Cardiac septum (tissue), 1 donor: Measurements from ENCODE around the gene MAPK6. TPM values are rescaled to one million over a fixed set of nuclear protein-coding genes. Genes with fewer than 3 reads are reported as not detected.
"Not testable (repeated sequence)": the region's sequence is repeated elsewhere in the genome, so short reads cannot be mapped to it uniquely, and the experiment has no call there.

Source experiments
- DNase-seq: peaks from one replicate; pipeline ENCODE4 v3.0.0-alpha.2; 2020; ENCODE audit warnings: low spot score
- intact Hi-C: fragments of 100-400 bp; cut with DNase I; formaldehyde crosslinking; loops from one replicate; pipeline ENCODE4 v1.14.0; 2022
- total RNA-seq: library from RNA; stranded (reverse); fragmentation: NEBNext Ultra II Directional; extraction: Animal tissue kit (Norgen Biotek cat#: 25700); gene quantifications from one replicate; pipeline ENCODE4 v1.2.1, GENCODE V29; 2021
- donor health status: DM: no; HTN: no; CAD: no.

Gene MAPK6
- total RNA-seq, 1 donor from 2014 or later, result 20.1 TPM

DNA sequence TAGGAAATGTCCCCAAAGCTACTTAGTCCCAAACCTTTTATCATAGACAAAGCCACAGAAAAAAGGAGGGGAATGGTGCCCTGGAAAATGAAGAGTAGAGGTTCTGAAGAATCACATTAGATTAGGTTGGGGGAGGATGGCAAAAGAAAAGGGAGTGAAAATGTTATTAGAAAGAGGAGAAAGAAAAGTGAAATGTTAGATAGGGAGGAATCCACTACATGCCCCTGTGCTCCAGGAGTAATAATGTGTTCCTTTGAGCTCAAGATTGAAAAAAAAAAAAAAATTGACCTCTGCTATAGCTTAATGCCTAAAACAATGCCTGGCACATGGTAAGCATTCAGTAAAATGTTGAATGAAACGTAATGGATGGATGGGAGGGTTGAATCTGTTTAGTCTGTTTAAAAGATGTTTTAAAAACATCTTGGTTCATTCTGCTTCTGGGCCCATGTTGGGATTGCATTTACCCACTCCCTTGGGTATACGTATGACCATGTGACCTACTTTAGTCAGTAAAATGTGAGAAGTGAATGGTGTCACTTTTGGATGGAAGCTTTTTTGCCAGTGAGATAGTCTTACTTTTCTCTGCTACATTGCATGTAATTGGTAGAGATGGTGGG is 19.0 kb downstream of the MAPK6 start:
- DNase-seq, result no peak
- intact Hi-C loops, result no loop called here

DNA sequence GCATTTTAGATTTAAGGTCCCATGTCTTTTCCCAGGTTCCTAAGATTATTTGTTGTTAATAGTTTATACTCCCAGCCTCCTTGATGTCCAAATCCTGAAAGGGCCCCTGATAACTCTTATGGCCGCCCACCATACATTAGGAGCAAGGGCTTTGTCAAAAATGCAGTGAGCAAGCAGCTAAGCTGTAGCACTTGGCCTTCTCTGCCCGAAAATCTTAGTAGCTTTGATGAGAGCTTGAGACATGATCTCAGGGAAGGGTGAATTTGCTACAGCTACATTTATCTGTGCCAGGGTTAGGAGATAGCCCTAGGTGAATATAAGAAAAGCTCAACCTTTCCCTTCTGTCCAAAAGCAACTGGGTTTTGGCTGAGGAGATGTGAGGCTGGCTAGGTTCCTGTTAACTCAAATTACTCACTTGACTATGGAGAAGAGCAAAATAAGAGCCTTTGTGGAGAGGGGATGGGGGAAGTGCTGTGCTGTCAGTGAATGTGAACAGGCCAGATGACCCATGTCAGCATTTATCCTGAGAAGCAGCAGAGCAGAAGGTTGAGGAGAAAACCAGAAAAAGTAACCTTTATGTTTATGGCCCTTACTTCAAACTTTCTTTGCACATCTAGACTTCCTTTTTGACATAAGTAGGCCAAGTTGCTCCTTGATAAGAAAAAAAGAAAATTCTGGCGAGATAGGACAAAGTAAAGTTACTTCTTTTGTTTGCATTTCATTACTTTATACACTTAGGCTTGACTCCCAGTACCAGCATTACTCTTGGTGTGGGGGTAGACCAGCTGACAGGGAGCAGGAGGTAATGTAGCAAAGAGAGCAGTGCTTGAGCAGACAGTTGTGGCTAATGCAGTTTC is 21.1 kb downstream of the MAPK6 start:
- DNase-seq, result no peak
- intact Hi-C loops, result no loop called here

DNA sequence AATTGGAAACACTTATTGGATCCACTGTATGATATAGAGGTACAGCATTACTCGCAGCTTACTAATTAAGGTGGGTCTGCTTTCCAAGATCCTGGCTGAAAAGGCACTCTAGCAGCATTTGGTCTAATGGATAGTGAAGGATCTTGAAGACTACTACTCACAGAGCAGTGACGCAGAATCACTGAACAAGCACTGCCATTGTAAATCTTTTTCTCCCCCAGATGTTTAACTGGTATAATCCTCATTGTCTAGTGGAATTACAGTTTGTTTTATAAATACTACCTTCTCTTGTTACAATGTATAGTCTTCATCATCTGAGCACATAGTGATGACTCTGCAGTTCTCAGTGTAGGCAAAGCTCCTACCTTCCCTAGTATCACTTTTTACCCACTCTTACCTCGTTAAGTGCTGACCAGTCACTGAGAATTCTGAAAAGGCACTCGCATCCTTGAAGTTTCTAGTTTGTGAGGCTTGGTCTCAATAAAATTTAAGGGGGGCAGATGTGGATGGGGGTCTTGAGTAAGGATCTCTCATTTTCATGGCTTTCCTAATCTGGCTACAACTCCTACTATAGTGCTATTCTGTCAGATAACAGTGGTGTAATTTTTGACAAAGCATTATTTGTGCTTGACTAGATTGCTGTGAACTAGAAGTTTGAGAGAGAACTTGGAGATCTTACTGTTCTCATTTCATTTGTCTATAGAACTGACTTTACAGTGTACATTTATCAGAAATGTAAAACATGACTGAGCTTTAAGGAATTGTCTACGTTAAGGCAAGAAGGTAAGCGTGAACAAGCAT is 23.2 kb downstream of the MAPK6 start:
- intact Hi-C loops, result no loop called here
- DNase-seq, result no peak

DNA sequence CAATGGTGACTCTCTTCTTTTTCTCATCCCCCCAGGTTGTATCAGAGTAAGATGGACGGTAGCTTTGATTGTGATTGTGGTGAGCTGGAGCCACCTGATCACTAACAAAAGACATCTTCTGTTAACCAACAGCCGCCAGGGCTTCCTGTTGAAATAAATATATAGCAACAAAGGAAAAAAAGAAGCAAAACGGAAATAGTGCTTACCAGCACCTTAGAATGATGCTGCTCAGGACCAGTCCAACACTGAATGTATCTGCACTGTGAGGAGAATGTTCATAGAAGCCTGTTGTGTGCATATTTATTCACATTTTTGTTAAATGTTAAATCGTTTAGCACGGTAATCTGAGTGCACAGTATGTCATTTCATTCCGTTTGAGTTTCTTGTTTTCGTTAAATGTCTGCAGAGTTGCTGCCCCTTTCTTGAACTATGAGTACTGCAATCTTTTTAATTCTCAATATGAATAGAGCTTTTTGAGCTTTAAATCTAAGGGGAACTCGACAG is 26.8 kb downstream of the MAPK6 start:
- intact Hi-C loops, DNase-seq: not testable (repeated sequence)

DNA sequence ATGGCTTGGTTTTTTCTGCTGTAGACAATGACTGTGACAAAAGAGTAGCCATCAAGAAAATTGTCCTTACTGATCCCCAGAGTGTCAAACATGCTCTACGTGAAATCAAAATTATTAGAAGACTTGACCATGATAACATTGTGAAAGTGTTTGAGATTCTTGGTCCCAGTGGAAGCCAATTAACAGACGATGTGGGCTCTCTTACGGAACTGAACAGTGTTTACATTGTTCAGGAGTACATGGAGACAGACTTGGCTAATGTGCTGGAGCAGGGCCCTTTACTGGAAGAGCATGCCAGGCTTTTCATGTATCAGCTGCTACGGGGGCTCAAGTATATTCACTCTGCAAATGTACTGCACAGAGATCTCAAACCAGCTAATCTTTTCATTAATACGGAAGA is 27.5 kb downstream of the MAPK6 start:
- intact Hi-C loops, DNase-seq: not testable (repeated sequence)

DNA sequence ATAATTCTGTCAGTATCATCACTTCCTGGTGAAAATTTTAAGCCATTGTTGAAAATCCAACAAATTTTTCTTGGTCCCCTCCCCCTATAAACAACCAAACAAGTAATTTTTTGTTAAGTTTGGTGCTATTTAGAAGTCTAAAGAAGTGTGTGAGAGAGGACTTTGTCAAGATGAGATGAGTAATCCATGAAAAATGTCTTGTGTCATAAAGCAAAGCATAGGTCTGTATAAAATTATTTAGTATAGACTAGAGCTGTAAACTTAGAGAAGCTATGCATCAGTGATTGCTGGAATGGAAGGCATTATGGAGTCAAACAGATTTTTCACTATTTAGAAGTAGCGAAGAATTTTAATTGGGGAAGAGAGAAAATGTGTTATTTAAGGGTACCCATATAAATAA is 31.4 kb downstream of the MAPK6 start:
- intact Hi-C loops, result no loop called here
- DNase-seq, result no peak

DNA sequence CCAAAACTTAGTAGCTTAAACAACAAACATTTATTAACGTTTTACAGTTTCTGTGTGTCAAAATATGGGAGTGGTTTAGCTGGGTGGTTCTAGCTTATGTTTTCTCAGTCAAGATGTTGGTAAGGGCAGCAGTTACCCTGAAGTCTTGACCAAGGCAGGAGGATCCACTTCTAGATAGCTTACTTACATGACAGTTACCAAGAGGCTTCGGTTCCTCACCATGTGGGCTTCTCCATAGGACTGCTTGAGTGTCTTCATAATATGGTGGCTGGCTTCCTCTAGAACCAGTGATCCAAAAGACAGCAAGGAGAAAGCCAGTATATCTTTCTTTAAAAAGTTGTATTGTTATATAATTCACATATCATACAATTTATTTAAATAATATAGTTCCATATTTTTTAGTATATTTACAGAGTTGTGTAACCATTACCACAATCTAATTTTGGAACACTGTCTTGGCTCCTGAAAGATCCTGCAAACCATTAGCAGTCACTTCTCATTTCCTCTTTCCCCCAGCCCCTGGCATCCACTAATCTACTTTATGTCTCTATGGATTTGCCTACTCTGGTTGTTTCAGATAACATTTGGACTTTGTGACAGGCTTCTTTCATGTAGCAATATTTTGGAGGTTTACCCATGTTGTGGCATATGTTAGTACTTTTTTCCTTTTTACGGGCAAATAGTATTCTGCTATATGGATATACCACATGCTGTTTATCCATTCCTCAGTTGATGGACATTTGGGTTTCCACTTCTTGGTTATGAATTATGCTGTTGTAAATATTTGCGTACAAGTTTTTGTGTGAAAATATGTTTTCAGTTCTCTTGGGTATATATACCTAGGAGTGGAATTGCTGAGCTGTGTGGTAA is 33.3 kb downstream of the MAPK6 start:
- DNase-seq, result no peak

DNA sequence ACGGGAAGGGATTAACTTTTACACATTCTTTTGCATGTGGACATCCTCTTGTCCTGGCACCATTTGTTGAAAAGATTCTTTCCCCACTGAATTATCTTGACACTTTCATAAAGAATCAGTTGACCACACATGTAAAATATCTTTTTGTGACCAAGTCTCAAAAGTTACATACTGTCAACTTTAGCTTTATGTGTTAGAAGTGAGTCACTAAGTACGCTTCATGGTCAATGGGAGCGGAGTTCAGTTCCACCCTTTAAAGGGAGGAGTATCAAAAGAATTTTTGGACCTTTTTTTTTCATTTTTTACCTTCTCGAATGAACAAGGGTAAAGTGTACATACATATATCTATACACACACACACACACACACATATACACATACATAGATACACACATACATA is 35.4 kb downstream of the MAPK6 start:
- intact Hi-C loops, result no loop called here
- no peak for DNase-seq

More for the DNA sequence above, 33.3 kb downstream of the MAPK6 start:
- intact Hi-C loops, result no loop called here

DNA sequence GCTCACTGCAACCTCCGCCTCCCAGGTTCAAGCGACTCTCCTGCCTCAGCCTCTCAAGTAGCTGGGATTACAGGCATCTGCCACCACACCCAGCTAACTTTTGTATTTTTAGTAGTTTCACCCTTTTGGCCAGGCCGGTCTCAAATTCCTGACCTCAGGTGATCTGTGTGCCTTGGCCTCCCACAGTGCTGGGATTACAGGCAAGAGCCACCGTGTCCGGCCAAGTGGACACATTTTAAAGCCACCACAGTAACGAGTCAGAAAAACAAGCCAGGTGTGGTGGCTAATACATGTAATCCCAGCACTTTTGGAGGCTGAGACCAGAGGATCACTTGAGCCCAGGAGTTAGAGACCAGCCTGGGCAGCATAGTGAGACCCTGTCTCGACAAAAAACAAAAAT is 35.8 kb downstream of the MAPK6 start:
- intact Hi-C loops, DNase-seq: not testable (repeated sequence)

DNA sequence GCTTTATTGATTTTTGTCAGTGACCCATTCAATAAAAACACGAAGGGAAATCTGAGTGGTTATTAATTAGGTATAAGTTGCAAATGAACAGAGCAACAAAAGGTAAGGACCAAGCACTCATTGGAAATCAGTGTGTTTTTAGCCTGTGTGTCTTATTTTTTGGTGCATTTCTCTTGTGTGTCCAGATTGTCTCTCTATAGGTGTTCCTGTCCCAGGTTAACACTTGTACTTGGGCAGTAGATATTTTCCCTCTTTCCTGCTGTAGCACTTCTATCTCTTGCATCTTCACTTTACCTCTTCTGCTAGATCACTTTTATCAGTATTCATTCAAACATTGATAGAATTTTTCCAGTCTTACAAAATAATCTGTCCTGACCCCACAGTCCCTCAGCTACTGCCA is 37.0 kb downstream of the MAPK6 start:
- DNase-seq, result no peak

DNA sequence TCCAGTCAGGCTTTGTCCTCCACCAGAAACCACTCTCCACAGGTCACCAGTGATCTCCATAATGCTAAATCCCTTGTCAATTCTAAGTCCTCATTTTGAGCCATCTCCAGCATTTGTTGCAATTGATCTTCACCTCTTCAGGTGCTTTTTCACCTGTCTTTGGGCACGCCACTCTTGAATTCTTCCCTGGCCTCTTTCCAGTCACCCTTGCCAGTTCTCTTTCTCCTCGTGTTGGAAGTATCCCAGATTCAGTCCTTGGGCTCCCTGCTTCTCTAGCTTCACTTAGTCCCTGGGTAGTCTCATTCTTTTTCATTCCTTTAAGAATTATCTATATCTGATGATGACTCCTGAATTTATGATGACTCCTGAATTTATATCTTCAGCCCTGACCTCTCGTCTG is 37.5 kb downstream of the MAPK6 start:
- intact Hi-C loops, result no loop called here
- DNase-seq, result no peak

More for the DNA sequence above, 37.0 kb downstream of the MAPK6 start:
- intact Hi-C loops, result no loop called here

DNA sequence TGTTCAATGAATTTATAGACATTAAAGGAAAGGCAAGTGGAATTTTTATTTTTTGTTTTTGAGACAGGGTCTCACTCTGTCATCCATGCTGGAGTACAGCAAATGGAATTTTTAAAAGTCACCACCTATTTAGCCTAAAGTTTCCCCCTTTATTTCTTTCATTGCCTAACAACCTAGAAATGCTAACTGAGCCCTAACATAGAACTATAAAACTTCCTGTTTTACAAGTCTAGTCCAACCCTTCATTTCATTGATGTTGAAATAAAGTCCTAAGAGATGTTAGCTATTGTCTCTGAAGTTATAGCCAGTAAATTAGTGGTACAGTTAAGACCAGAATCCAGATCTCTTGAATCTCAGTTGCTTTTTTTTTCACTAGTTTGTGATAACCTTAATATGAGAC is 39.0 kb downstream of the MAPK6 start:
- intact Hi-C loops, result no loop called here
- DNase-seq, result no peak

DNA sequence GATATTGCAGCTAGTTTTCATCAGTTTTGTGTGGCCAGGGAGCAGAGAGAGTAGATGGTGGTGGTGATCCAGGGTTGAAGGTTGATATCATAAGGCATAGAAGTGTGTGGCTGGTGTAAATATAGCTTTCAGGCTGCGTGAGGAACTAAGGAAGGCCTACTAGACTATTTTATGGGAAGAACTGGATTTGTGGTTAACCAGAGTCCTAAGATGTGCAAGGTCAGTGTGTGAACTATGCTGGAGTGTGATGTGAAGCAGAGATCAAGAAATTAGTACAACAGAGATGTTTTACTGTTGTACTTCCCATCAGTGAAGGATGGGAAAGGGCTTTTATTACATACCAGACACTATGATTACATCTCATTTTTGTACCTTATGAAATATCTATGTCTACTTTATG is 41.5 kb downstream of the MAPK6 start:
- intact Hi-C loops, result no loop called here

DNA sequence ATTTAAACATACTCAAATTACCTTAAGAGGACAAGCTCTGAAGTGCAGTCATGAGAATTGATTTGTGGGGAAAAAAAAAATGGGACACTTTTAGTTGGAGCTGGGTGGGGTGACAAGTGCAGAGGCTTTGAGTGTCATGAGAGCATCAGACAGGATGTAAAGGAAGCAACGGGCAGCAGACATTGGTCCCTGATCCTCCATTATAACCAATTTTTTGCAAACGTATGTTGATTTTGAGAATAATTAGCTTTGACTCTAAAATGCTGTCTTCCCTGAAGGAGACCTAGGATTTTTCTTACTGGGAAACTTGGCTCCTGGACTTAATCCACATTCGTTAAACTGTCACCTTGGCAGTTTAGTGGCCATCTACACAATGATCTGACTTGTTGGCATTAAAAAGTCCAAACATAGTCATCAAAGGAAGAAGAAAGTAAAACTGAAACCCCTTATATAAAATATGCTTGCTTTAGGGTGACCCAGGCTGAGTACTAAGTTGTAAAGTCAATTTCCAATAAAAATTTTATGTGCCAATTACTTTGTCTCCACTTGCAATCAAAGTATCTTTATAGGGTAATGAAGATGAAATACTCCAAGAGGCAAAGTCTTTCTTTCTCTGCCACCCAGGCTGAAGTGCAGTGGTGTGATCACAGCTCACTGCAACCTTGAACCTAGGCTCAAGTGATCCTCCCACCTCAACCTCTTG is 48.0 kb downstream of the MAPK6 start:
- DNase-seq, result no peak

More for the DNA sequence above, 41.5 kb downstream of the MAPK6 start:
- no peak for DNase-seq

DNA sequence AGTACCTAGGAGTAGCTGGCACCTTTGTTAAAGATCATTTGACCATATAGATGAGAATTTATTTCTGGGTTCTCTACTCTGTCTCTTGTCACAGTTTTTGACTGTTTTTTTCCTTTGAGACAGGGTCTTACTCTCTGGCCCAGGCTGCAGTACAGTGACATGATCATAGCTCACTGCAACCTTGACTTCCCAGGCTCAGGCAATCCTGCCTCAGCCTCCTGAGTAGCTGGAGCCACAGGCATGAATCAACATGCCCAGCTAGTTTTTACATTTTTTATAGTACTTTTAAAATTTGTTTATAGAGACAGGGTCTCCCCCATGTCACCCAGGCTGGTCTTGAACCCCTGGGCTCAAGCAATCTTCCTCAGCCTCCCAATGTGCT is 48.5 kb downstream of the MAPK6 start:
- intact Hi-C loops, result no loop called here
- no peak for DNase-seq

More for the DNA sequence above, 48.0 kb downstream of the MAPK6 start:
- intact Hi-C loops, result no loop called here

DNA sequence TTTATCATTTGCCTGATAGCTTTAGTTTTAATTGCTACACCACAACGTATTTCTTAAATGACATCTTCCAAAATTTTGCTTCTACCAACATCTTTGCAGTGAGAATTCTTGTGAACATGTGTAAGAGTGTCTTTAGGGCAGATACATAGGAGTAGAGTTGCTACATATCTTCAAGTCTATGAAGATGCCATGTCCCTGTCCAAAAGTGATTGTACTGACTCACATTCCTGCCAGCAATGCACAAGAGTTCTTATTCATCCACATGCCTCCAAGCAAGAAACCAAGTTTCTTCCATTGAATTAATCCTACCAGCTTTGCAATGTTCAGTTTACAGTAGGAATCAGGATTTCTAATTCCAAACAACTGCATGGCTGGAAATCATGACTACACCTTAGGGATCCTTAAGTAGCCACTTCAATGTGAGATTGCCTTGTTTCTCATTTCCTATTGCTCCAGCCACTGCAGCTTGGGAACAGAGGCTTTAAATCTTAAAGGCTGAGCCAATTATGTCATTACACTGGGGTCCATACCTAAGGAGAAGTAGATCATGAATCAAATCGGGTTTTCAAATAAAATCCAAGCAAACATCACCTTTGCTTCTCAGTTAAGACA is 49.1 kb downstream of the MAPK6 start:
- intact Hi-C loops, result no loop called here
- no peak for DNase-seq

DNA sequence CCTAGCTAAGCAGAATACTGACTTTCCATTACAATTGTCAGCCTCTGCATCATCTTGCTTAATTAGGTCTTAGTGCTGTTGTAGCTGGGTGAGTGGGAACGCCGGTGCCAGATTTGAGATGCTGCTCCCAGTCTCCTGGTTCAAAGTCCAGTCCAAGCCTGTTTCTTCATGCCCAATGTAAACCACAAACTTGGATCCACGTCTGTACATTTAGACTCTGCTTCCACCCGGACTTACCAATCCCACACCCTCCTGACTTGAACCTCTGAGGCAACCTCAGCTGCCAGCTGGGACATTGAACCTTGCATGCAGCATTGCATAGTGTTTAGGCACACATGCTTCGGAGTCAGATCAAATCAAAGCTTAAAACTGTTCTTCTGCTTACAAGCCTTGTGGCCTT is 50.5 kb downstream of the MAPK6 start:
- intact Hi-C loops, result no loop called here
- no peak for DNase-seq

DNA sequence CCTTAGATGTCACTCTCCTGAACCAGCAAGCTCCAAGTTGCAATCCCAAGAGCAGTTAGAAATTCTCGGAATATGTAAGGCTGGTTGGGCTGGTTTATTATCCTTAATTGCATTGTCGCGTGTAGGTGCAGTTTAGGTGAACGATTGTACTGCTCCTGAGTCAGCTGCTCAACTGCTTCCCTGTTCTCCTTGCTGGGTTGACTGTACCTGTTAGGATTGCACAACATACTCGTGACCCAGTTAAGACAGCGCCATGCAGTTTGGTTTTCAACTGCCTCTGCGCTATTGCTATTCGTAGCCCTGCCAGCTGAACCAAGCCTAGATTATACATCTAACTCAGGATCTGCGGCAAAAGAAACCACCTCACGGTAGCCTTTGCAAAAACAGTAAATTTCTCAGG is 52.6 kb downstream of the MAPK6 start:
- intact Hi-C loops, result no loop called here
- DNase-seq, result no peak
